ENCODE results near the gene MSLN. TPM values are rescaled to one million over a fixed set of nuclear protein-coding genes. Genes with fewer than 3 reads are reported as not detected.

MSLN gene
- total RNA-seq, 1 experiment from 2014 or later: not detected

DNA sequence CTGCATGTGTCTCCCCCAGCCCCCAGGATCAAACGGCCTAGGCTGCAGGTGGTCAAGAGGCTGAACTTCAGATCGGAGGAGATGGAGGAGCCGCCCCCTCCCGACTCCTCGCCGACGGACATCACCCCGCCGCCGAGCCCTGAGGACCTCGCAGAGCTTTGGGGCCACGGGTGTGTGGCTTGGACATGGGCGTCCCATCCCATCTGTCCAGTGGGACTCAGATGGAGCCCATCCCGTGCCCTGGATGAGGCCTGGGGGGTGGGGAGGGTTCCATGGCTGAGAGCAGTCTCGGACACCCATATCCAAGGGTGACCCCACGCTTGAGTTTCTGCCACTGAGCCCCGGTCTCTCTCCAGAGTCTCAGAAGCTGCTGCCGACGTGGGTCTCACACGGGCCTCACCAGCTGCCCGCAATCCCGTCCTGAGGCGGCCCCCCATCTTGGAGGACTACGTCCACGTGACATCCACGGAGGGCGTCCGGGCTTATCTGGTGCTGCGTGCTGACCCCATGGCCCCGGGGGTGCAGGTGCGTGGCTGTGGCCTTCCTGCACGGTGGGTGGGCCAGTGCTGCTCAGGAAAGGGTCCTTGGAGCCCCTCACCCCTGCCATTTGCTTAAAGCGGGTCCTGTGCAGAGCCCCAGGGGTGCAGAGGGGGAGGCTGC, 28.8 kb downstream of the MSLN start:
- DNase-seq (ENCODE audit: low read depth): no peak

DNA sequence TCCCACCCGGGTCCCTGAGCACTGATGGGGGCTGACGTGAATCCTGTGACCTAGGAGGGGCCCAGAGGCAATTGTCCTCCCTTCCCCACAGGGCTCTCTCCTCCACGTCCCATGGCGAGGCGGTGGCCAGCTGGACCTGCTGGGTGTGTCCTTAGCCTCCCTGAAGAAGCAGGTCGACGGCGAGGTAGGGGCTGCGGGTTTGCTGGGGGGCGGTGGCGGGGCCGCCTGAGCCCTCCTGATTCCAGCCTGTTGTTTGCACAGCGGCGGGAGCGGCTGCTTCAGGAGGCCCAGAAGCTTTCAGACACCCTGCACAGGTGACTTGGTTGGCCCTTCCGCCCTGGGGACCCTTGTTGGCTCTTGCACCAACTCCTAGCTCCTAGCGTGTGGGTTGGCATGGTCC, 29.6 kb downstream of the MSLN start:
- no peak for DNase-seq (ENCODE audit: low read depth)

DNA sequence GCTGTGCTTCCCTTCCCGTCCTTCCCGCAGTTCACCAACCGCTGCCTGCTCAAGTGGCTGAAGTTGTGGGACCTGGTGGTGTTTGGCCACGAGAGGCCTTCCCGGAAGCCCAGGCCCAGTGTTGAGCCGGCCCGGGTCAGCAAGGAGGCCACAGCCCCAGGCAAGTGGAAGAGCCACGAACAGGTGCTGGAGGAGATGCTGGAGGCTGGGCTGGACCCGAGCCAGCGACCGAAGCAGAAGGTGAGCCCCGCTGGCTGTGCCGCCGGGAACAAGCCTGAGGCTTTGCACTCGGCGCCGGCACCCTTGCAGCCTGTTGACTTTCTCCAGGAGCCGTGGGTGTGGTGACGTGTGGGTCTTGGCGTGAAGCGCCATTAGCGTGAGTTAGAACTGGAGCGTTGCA, 30.6 kb downstream of the MSLN start:
- no peak for DNase-seq (ENCODE audit: low read depth)

DNA sequence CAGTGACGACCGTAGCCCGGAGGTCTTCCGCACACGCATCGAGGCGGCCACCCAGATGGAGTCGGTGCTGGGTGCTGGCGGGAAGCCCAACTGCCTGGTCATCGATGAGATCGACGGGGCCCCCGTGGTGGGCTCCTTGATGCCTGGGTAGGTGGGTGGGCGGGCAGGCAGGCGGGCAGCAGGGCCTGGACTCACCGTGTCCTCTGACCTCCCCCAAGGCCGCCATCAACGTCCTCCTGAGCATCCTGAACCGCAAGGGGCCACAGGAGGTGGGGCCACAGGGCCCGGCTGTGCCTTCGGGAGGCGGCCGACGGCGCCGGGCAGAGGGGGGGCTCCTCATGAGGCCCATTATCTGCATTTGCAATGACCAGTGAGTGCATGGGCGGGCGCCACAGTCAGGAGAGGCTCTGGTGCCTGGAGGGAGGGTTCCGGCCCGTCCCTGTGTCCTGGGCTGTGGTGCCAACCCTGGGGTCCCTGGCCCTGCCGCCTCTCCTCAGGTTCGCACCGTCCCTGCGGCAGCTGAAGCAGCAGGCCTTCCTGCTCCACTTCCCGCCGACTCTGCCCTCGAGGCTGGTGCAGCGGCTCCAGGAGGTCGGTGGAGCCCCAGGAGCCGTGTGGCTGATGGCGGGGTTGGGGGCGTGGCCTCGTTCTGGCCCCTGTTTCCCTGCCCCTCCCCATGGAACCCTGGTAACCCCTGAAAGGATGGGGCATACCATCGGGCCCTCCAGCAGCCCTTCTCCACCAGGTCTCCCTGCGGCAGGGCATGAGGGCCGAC, 31.9 kb downstream of the MSLN start:
- DNase-seq (ENCODE audit: low read depth): no peak

DNA sequence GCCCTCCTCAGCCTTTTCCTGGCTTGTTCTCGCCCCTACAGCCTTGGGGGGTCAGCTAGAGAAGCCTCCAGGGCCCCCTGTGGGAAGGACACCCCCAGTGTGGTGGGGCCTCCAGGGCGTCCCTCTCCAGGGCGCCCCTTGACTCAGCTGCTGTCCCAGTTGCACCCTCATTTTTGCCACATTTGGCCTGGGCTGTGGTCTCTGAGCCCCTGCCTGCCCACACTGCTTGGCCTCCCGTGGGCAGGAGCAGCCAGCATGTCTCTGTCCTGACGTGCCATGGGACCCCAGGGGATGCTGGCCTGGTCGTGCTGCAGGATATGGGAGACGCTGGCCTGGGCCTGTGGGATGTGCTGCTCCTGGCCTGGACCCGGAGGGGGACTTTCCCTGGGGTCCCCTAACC, 32.9 kb downstream of the MSLN start:
- DNase-seq (ENCODE audit: low read depth): no peak

DNA sequence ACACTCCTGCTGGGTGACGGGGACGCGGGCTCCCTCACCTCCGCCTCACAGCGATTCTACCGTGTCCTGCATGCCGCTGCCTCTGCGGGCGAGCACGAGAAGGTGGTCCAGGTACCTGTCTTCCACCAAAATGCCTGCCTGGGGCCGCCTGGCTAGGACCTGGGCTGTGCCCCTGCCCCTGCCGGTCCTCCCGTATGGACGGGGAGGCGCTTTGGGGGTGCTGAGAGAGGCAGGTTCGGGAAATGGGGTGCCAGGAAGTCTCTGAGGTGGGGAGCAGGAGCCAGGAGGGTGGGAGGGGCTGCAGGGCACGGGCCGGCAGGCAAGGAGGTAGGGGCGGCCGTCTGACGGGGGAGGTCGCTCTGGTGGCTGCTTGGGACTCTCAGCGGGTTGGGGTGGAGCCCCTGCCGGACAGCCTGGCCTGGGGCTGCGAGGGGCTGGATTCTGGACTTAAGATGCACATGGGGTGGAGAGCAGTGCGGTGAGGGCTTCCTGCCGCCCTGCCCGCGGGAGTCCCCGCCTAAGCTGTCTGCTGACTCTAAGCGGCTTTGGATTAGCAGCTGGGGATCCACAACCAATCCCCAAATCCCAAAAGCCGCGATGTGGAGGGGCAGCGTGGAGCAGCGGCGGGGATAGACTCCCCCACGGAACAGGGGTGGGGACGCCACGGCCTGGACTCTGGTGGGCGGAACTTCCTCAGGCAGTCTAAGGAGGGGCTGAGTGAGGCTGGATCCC, 33.7 kb downstream of the MSLN start:
- no peak for DNase-seq (ENCODE audit: low read depth)

DNA sequence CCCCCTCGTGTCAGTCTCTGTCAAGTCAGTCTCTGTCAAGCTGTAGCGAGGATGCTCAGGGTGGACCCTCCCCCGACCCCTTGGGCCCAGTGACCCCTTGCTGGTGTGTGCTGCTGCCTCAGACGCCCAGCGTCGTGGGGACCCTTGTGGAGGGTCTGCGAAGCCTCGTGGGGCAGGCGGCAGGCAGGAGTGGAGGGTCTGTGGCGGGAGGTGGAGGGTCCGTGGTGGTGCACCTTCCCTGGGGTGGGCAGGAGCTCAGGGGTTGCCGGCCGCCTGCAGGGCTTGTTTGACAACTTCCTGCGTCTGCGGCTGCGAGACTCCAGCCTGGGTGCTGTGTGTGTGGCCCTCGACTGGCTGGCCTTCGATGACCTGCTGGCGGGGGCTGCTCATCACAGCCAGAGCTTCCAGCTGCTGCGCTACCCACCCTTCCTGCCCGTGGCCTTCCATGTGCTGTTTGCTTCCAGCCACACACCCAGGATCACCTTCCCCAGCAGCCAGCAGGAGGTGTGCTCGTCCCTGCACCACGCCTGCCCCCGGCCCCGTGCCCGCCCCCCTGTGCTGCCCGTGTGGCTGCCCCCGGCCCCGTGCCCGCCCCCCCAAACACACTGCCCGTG, 34.4 kb downstream of the MSLN start:
- no peak for DNase-seq (ENCODE audit: low read depth)

DNA sequence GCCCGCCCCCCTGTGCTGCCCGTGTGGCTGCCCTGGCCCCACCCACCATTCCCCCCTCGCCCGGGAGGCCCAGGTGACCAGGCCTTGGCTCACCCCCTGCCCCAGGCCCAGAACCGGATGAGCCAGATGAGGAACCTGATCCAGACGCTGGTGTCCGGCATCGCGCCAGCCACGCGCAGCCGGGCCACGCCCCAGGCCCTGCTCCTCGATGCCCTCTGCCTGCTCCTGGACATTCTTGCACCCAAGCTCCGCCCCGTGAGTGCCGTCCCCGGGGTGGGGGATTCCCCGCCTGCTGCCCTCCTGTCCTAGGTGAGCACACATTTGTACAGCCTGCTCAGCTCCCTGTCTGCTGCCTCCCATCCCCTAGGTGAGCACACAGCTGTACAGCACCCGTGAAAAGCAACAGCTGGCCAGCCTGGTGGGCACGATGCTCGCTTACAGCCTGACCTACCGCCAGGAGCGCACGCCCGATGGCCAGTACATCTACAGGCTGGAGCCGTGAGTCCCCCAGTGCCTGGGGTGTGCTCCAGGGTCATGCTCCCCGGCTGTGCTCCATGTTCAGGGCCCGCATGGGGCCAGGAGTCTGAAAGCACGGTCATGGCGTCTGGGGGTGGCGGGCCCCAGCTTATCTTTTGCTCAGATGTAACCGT, 35.2 kb downstream of the MSLN start:
- no peak for DNase-seq (ENCODE audit: low read depth)

DNA sequence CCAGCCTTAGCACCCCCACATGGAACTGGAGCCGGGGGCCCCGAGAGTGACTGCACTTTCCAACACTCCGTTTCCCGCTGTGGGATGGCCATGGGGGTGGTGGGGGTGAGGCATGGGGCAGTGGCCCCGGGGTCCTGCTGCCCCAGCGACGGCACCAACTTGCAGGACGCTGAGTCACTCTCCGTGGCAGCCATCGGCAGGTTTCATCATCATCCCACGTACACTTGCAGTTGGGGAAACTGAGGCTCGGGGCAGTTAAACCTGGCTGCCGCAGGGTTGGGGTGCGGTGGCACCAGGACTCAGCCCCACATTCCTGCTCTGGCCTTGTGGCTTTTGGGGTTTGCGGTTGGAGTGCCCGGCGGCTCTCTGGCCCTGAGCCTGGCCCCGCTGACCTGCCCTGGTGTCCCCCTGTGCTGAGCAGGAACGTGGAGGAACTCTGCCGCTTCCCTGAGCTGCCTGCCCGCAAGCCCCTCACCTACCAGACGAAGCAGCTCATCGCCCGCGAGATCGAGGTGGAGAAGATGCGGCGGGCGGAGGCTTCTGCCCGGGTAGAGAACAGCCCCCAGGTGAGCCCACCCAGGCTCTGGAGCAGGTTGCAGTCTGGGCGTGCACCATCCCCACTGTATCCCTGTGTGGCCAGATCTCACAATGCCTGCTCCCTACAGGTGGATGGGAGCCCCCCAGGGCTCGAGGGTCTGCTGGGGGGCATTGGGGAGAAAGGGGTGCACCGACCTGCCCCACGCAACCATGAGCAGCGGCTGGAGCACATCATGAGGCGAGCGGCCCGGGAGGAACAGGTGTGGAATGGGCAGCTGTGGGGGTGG, 36.0 kb downstream of the MSLN start:
- no peak for DNase-seq (ENCODE audit: low read depth)

DNA sequence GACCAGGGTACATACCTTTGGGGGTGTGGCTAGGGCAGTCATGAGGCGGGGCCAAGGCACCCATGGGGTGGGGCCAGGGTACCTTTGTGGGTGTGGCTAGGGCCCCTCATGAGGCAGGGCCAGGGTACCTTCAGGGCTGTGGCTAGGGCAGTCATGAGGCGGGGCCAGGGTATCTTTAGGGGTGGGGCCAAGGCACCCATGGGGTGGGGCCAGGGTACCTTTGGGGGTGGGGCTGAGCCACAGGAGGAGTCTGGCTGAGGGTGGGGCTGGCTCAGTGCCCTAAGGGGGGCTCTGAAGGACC, 36.5 kb downstream of the MSLN start:
- DNase-seq (ENCODE audit: low read depth): no peak

DNA sequence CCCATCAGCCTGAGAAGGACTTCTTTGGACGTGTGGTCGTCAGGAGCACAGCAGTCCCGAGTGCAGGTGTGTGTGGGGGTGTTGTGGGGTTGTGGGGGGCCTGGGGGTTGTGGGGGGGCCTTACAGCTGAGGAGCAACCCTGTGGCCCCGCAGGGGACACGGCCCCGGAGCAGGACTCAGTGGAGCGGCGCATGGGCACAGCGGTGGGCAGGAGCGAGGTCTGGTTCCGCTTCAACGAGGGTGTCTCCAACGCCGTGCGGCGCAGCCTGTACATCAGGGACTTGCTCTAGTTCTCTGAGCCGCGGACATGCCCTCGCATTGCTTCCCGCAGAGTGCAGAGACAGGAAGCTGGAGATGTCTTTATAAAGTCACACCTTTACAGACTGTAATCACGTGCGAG, 37.2 kb downstream of the MSLN start:
- no peak for DNase-seq (ENCODE audit: low read depth)

DNA sequence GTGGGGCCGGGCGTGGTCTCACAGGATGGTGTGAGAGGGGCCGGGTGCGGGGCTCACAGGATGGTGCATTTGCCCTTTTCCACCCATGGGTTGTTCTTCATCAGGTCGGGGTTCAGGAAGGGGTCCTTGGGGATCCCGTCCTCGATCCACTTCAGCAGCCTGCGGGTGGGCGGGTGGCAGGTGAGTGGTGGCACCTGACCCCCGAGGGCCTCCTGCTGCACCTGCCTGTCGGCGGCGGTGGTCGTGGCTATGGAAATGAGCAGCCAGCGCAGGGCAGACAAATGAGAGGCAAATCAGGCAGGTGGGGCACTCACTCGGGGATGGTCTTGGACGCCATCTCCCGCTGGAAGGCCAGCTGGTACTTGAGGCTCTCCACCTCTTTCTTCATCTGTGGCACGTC, 38.1 kb downstream of the MSLN start:
- no peak for DNase-seq (ENCODE audit: low read depth)

DNA sequence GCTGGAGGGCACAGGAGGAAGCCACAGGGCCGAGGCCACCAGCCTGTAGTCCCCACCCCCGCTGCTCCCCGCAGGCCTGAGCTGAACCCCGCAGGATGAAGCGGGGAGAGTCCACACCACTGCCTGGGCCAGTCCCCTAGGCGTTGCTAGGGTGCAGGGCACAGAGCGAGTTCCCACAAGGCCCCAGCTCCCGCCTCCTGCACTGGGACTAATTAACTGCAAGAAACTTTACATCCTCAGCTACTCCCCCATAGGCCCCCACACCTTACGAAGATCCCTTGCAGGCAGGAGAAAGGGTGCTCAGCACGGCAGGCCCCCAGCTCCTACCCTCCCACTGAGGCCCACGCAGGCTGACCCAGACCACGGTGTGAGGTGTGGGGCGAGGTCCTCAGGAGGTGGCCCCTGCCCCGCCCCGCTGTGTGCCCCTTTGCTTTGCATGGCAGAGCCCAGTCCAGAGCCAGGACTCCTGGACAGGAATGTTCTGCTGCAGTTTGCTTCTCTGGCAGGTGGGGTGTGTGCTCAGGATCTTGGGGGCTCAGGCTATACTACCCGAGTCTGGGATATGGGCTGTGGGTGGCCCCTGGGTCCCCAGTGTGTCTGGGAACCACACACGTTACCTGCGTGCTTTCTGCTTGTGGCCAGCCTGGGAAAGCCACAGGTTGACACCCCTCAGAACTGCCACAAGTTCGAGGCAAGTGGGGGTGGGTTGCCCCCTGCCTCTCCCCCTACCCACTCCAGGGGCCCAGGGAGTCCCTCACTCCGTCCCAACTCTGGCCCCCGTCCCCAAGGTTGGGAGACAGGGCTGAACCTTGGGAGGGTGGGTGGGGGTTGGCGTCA, 38.8 kb downstream of the MSLN start:
- no peak for DNase-seq (ENCODE audit: low read depth)

DNA sequence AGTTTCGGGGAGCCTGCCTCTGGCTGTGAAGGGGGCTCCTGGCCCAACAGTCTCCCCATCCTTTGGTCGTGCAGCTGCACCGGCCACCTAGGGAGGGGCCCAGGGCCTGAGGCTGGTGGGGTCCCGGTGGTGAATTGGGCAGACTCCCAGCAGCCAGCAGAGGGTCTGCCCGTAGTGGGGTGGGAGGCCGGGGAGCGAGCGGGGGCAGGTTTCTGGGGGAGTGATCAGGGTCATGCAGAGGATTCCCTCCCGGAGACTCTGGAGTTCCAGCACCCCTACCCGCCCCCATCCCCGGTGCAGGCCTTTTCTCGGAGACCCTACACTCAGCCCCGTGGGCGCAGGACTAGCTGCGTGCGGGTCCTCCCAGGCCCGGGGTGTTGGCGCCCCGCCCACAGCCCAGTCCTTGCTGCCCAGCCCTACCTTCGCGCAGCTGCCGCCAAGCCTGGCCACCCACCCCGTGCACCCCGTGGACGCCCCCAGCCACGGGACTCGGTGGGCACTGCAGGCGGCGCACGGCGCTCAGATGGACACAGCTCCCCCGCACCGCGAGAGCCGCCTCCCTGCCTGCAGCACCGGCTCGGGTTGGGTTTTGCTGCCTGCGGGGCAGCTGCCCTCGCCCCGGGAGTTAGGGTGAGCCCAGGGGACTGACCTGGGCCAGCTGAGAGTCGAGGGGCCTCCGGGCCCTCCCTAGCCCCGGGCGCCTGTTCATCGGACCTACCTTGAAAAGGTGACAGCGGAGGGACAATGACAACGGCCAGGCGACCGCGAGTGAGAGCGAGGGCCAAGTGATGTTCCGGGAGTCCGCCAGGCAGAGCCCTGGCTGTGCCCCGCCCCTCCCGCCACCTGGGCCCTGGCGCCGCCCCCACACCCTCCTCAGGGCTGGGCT, 39.7 kb downstream of the MSLN start, which contains the start of gene GNG13:
Gene GNG13, minus strand, starts transcription at position 787 of the 886 bp plus-strand sequence. CDS start 1,657 bp downstream, outside the sequence.
- no peak for DNase-seq (ENCODE audit: low read depth)

DNA sequence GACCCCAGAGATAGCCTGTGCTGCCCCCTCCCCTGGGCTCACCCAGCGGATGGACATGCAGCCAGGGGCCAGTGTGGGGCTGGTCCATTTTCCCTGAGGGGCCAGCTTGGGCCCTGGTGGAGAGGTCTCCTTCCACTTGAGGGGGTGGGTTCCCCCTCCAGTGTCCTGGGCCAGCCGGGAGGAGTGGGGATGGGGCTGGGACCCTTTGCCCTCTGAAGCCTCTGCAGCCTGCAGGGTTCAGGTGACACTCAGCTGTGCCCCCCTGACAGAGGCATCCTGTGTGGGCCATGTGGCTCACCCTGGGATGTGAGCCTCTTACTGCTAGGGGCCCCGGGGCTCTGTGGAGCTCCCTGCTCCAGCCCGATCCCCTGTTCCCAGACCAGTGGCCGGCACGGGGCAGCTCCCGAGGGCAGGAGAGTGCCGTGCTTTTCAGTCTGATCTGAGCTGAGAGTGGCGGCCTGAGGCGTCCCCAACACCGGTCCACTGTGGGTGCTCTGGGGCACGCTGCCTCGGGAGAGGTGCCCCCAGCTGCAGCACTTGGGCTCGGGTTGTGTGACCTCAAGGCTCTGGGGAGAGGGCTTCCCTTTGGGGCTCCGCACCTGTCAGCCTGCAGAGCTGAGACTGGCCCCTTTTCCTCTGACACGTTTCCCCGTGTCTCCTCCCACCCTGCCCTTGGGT, 40.4 kb downstream of the MSLN start:
- DNase-seq (ENCODE audit: low read depth): no peak

DNA sequence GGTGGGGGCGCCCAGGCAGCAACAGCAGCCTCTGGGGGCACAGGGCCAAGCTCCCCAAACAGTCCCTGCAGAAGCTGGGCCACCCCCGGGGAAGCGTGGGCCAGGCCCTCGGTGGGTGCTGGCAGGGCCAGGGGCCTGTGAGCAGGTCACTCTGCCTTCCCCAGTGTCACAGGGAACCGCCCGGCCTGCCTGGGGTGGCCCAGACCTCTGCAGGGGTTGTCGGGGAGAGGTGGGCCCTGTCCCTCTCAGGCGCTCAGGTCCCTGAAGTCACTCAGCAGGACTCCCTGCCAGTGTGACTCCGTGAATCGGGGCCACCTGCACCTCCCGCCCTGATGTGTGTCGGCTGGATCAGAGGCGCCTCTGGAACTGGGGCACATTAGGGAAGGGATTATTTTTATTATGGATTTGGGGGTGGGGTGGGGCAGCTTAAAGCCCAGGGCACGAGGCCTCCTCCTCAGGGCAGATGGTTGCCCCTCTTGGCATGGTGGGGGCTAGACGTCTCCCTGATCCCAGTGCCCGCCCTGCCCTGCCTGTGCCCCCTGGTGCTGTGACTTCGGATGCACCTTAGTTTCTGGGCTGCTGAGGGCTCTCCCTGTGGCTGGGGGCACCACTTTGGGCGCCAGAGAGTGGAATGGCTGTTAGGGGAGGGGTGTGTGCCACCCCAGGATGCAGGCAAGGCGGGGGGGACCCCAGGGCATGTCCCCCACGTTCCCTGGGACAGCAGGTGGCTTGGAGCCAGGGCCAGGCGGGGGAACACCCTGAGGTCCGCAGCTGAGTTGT, 41.2 kb downstream of the MSLN start:
- no peak for DNase-seq (ENCODE audit: low read depth)

DNA sequence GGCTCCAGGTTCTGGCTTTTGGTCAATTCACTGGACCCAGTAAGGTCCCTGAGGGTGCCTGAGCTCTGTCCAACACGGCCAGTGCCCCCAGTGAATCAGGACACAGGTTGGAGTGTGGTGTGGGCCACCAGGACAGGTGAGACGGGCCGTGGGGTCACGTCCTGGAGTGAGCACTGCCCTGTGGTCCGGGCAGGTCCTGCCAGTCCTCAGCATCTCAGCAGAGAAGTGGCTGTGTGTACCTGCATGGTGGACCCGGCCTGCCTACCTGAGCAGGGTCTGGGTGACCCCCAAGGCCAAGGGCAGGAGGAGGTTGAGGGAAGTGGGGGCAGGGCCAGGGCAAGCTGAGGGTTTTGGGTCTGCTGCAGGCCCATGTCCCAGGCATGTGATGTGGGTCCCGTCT, 41.9 kb downstream of the MSLN start:
- DNase-seq (ENCODE audit: low read depth): no peak
